GM21723 (cell line): ENCODE measurements around the gene PPP3R1.
A peak's percentile ranks its signal among the peaks of the same experiment; 100 is the strongest.

ENCODE experiments used
- ATAC-seq: cut with Tn5 transposase; IDR thresholded peaks from one replicate; pipeline ENCODE4 v1.9.1; 2021; ENCODE audit warnings: mild to moderate bottlenecking, moderate library complexity; ENCODE audit not compliant: unreplicated experiment

PPP3R1 gene

DNA sequence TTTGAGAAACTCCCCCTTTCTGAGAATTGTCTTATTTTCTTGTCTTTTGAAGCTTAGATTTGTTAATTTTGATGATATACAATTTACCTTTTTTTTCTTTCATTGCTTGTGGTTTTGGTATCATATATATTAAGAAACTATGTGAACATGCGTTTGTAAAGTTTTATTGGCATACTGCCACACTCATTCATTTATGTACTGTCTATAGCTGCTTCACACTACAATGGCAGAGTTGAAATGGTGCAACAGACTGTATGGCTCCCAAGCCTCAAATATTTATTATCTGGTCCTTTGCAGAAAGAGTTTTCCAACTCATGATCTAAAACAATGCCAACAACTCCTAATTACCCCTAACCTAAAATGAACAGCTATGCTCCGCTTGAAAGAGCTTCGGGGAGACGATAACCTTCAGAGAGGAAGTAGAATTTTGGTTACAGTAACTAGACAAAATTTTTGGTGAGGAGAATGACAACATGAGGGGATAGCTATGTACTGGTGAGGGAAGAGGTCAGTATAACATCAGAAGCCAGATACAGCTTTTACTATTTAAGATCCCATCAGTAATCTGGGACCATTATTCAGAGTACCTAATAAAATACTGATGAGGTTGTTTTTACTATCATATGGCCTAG lies 16.1 kb downstream of the PPP3R1 start:
- no peak for ATAC-seq

DNA sequence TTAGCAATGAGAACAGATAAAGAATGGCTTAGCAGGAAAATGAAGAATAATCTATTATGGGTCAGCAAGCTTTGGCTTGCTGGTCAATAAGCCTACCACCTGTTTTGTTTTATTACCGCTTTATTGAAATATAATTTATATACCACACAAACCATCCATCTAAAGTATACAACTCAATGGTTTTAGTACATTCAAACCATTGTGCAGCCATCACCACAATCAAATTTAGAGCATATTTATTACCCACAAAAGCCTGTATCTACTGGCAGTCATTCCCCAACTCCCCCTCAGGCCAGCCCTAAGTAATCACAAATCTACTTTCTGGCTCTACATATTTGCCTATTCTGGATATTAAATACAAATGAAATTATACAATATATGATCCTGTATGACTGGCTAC lies 17.2 kb downstream of the PPP3R1 start:
- no peak for ATAC-seq

DNA sequence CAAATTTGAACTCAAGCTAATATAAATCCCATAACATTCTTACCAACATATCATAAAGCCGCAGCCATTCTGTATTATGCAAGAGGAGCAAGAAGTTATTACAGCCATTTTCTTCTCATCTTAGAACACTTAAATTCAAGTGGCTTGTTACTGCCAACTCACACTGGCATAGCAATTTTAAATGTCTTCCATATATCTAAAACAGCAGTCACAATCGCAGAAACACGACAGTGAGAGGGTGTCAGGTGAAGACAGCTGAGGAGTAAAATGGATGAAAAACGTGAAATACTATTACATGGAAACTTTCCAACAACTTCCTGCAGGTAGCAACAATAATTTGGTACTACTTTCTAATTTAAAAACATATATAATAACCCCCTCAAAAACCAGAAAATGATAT lies 17.9 kb downstream of the PPP3R1 start:
- no peak for ATAC-seq

DNA sequence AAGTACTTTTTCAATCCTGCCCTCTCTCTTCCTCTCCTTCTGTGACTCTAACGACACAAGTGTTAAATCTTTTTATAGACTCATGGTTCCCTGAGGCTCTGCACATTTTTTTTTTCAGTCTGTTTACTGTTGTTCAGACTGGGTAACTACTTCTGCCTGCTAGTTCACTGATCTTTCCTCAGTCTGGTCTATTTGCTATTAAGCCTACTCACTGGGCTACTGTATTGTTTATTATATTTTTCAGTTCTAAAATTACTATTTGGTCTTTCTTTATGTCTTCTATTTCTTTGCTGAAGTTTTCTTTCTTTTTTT lies 21.3 kb downstream of the PPP3R1 start:
- no peak for ATAC-seq

DNA sequence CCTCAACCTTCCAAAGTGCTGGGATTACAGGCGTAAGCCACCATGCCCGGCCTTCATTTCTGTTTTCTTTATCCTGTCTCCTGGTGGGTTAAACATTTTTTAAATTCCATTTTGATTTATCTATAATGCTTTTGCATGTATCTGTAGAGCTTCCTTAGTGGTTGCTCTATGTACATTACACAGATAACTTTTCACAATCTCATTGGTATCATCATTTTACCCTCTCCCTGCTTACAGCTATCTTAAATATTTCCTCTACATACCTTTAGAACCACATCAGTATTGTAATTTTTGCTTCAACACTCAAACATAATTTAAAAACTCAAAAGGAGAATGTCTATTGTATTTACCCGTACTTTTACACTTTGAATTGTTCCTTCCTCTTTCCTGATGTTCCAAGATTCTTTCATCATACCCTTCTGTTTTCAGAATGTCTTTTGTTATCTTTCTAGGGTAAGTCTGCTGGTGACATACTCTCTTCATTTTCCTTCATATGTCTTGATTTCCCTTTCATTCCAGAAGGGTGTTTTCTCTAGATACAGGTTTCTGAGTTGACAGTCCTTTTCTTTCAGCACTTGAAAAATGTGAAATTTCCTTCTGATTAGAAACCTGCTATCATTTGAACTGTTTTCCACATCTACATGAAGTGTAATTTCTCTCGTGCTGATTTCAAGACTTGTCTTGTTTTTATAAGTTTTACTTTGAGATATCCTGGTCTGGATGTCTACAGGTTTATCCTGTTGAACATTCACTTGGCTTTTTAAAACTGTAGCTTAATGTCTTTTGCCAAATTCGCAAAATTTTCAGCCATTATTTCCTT lies 21.9 kb downstream of the PPP3R1 start:
- ATAC-seq, result no peak

DNA sequence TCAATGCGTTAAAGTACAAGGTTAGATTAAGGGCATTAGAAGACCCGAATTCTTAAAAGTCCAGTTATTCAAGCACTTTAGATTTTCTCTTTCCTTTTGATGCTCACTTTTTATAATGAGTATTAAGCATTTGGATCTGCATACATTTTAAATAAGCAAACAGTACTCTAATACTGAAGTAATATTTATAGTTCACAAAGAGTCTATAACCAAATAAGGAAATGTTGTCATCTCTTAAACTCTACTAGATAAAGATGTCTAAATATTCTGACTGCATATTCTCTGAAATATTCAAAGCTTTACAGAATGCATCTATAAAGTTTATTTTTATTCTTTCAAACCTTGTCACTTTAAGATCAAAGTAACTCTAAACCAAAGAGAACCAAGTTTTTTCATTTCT lies 25.5 kb downstream of the PPP3R1 start:
- ATAC-seq, result no peak

DNA sequence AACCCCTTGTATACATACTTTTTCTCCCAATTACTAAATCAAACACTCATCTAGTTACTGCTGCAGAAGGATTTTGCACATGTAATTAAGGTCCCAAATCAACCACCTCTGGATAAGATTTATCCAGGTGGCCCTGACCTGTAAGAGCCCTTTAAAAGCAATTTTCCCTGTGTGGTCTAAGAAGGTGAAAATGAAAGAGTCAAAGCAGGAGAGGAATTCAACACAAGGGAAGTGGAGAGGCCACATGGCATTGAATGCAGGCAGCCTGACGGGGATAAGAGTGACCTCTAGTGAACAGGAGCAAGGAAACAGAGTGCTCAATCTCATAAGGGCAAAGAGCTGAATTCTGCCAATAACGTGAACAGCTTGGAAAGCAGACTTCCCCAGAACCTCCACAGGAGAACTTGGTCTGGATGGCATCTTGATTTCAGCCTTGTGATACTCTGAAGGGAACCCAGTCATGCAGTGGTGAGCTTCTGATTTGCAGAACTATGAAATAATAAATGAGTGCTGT lies 27.2 kb downstream of the PPP3R1 start:
- ATAC-seq, result peak; percentile 85

DNA sequence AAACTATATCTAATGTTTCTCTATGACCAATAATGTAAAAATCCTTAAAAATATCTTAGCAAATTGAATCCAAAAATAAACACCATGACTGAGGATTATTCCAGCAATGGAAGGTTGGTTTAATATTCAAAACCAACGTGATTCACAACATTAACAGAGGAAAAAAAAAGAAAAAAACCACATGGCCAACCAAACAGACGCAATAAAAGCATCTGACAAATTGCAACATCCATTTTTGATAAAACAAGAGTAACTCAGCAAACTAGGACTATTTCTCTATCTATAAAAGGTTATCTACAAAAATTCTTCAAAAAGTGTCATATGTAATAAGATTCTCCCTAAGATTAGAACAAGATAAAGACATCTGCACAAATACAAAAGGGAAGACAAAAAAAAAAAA lies 28.9 kb downstream of the PPP3R1 start:
- no peak for ATAC-seq

DNA sequence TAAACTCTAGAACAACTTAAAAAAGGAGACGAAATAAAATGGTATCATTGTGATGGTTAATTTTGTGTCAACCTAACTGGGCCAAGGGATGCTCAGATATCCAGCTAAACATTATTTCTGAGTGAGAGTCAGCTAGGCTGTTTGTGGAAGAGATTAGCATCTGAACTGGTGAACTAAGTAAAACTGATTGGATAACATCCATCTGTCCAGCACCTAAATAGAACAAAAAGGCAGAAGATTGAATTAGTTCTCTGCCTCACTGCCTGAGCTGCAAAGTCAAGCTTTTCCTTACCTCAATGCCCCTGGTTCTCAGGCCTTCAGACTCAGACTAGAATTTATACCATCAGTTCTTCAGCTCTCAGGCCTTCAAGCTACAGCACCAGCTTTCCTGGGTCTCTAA lies 30.0 kb downstream of the PPP3R1 start:
- ATAC-seq, result no peak

DNA sequence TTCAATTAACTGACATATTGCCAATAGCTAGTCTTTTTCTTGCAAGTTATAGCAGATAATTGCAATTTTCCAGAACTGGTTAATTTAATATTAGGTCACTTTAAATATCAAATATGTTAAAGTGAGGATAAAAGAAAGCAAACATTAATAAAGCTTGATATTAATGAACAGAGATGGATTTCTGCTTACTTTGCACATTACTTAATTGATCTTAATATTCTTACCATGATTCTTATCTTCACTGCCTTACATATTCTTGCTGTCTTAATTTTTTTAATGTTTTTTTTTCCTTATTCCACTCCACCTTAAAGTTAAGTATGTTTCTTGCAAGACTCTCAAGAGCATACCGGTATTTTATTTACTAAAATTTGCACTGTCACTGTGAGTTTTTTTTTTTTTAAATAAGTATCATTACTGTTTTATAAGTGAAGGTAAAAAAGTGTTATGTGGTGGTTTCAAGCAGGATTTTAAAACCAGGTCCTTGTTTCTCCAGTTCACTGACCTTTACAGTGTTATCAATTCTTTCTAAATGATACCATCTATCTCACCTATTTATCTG lies 33.9 kb downstream of the PPP3R1 start:
- no peak for ATAC-seq

DNA sequence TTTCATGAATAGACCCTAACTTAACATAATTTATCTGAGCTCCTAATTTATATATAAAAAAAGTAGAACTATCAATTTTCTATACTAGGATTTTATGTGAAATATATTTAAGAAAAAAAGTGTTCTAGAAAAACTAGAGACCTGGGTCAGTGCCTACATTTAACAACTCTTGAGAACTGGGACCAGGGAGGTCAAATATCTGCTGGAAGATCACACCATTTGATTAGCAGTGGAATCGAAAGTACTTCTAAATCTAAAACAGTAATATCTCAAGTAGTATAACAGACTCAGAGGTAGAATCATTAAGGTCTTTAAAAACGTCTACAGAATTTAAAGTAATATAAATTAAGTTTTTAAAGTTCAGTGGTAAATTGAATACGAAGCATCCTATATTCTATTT lies 34.6 kb downstream of the PPP3R1 start:
- no peak for ATAC-seq

DNA sequence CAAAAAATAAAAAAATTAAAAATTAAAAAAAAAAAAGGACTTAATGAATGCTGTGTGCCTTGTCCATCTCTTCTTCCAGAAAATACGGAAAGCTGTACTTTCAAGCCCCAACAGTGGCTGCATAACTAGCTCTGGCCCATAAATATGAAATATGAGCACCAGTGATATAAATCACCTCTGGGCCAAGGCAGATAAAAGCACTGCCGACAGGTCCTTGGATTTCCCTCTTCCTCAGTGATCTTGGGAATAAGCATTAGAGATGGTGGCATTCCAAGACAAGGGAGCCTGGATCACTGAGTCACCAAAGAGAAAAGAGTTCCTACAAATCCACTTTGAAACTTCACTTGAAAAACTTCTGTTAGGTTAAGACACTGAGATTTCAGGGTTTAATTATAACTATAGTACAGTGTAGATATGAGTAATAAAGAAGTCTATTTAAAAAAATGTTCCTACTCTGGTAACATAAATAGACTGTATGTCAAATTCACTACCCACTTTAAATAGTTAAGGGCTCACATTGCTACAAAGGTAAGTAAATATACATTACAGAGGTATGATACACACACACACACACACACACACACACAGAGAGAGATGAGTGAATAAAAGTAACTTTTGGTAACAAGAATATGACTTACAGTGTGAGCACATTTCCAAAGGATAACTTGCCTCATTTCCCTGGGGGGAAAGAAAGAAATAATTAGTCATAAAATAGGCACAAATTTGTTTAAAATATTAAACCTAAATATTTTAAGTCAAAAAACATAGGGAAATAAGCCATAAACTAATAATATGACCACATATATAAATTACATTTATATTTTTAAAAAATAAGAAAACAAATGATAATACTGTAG lies 35.6 kb downstream of the PPP3R1 start:
- peak; percentile 52 for ATAC-seq

DNA sequence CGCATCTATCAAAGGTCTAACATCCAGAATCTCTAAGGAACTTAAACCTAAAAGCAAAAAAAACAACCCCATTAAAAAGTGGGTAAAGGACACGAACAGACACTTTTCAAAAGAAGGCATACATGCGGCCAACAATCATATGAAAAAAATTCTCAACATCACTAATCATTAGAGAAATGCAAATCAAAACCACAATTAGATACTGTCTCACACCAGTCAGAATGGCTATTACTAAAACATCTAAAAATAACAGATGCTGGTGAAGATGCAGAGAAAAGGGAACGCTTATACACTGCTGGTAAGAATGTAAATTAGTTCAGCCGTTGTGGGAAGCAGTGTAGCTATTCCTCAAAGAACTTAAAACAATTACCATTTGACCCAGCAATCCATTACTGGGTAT lies 38.0 kb downstream of the PPP3R1 start:
- peak; percentile 74 for ATAC-seq

DNA sequence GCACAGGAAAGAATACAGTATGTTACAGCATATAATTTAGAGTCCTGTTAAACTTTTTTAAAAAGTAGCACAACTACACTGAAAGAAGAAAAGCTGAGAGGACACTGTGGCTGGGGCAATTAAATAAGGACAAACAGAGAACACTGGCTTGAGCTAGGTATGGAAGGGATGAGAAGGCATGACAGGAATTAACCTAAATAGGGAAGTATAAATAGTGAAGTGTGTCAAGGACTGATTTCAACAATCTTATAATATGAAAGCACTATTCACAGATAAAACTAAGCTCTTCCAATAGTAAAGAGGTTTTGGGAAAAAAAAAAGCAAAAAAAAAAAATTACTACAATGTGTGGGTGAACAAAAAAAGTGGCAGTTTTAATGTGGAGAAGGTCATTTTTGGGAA lies 45.5 kb downstream of the PPP3R1 start:
- ATAC-seq, result no peak

DNA sequence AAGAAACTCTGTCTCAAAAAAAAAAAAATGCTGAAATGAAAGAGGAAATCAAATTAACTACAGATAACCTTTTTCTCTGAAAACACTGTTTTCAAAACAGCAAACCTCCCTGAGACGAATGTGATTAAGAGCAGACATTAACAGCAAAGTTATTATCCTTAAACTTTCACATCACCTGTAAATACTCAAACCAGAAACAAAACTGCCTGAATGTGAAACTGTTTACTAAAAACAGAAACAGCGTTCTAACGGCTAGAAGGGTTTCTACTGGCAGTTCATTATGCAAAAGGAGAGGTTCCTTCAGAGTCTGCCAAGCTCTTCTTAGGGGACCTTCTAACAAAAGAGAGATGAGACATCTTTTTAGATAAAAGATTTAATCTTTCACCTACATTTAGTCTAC lies 48.7 kb downstream of the PPP3R1 start:
- ATAC-seq, result peak; percentile 96

DNA sequence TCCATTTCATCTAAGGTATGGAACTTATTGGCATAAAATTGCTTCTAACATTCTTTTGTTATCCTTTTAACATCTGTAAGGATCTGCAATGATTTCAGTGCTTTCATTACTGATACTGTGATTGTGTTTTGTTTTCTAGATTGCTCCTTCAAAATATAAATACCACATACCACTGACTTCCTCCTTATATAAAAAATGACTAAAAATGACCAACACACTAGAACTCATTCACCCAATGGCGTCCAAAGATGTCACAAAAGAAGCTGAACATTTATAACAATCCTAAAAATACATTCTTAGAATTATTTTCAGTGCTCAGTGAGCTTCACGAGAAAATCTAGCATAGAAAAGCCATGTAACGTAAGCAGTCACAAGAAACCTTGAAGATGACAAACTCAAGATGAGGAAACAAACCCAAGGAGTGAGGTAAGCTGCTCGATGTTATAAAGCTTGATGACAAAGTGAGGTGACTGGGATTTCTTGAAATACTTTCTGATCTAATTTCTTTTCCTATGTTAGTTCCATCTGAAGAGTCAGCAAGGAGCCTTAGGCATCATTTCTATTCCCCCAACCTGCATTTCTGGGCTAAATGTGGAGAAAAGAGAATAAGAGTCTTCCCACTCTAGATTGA lies 52.1 kb downstream of the PPP3R1 start:
- no peak for ATAC-seq

DNA sequence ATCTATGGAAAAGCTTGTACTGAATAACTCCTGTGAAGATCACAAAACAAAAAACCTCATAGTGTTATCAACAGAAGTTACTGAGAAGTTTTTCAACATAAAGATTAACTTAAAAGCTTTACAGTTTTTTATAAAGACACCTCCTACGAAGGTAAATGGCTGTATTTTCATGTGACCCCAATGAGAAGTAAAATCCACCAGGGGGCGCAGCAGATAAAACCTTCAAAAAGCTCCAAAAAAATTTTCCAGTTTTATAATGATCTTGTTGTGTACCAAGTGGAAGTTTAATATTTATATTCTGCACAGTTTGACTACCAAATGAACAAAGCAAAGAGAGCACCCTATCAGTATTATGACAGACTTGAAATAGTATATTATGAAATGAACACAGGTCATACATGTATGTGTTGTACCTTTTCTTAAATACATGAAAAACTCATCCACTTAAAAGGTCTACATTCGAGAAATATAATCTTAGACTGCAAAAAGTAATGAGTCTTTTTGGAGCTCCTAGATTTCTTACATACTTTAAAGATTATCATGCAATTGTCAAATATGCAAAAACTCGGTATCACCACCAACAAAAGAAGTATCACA lies 56.1 kb downstream of the PPP3R1 start:
- no peak for ATAC-seq

DNA sequence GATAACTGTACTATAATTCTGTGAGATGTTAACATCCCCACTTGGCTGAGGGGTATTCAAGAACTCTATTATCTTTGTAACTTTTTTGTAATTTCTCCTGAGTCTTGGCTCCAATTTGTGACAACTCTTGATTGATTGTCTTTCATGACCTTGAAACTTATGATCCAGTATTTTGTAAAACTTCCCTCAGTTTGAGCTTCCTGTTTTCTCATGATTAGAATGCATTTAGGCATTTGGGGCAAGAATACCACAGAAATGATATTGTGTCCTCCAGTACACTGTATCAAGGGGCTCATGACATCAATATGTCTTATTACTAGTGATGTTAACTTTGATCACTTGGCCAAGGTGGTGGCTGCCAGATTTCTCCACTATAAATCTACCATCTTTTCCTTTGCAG lies 57.2 kb downstream of the PPP3R1 start:
- no peak for ATAC-seq

DNA sequence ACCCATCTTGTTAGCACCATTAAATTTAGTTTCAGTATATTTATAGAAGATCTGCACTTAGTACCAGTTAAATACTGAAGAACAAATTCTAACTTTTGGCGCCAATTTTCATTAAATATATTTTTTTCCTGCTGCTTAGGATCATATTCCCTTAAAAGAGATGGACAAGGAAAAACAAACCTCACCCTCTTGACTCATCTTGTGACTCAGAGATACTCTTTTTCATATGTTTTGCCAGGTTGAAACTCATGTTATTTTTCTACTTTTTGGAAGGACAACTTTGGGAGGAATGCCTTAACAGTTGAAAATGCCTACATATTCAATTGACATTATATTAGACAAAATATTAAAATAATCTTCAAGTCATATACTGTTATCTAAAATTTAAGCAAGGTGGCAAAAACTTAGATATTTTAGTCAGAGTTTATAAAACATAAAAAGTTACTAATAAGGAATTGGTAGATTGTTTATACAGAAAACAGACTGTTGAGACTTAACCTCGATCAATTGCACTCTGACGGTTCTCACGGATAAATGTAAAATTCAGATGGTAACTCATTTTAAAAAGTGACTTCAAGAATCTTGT lies 58.5 kb downstream of the PPP3R1 start:
- no peak for ATAC-seq

DNA sequence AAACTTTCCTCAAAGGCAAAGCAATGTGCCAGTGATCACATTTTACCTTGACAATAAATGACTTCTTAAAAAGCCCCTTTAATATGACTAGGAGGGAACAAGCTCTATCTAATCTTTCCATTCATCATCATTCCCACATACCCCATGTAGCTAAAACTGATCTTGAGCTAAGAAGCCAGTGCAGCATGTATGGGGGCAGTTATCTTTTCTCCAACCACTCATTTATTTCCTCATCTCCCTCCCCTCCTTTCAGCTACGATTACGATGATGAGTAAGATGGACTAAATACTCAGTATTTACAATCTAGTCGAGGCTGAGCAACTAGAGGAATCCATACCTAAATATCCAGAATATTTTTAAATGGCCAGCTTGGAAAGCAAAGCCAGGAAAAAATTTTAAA lies 59.2 kb downstream of the PPP3R1 start:
- no peak for ATAC-seq
